ENCODE results near the gene KLF2. TPM values are rescaled to one million over a fixed set of nuclear protein-coding genes. Genes with fewer than 3 reads are reported as not detected.
A peak's percentile ranks its signal among the peaks of the same experiment; 100 is the strongest.
"Not testable (repeated sequence)": the region's sequence is repeated elsewhere in the genome, so short reads cannot be mapped to it uniquely, and the experiment has no call there.

The KLF2 gene
- 100 to 1,000 TPM; 386 to 393 TPM for total RNA-seq
- 100 to 1,000 TPM; 115 to 216 (median 166) TPM for polyA plus RNA-seq
- total RNA-seq, result 3.4 to 1,089 (median 200) reads per million in 6 experiments

DNA sequence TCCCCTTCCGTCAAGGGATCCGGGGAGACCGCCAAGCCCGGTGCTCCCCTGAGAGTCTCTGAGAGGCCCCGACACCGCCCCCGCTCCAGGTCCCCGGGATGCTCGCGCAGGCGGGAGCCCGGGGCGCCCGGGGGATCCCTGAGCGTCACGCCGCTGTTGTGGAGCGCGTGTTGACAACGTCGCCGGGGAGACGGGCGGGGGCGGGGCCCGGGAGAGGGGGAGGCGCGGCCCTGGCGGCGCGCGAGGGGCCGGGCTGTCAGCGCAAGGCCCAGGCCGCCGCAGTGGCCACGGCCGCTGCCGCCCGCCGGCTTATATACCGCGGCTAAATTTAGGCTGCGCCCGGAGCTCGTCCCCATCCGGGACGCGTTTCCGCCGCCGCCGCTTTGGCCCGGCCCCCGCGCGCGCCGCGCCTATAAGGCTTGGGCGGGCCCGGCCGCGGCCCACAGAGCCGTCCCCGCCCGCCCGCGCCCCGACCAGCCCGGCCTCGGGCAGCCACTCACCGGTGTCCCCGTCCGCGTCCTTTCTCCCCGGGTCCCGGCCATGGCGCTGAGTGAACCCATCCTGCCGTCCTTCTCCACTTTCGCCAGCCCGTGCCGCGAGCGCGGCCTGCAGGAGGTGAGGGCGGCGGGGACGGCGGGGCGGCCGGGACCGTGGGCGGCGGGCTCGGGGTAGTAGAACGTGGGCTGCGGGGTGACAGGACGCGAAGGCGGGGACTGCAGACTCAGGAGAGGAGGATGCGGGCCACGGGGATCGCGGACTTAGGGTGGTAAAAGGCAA lies at the start of gene KLF2:
Gene KLF2, plus strand, starts transcription at position 443 of the 777 bp plus-strand sequence. Its CDS starts 98 bp downstream, at position 541.
- Mint-ChIP-seq H3K36me3 (peaks cover 36 to 41% (median 38%) of the 10 kb centered on the region in 3 donors), H3K27me3 (peaks cover 0 to 11% (median 0%) of the 10 kb centered on the region in 5 donors), H3K27ac (peak within 1 kb of the TSS; percentile 74 to 100 (median 98)), H3K9me3 (peaks cover 0 to 13% (median 0%) of the 10 kb centered on the region in 9 donors), H3K4me3 (peak within 1 kb of the TSS; percentile 56 to 100 (median 82)), H3K4me1 (peaks cover 23 to 64% (median 56%) of the 10 kb centered on the region in 4 donors)
- POLR2A ChIA-PET, result interaction anchor here (0.5 to 32.2 kb wide), 45 partner anchors 9 to 488 kb away, joined by 3 to 4622 read pairs (median 5); partner anchors contain the start of genes AP1M1, FAM32A, HSH2D and RAB8A
- DNase-seq, result peak; percentile 91 to 98 (median 95)
- peak; percentile 58 to 67 for ATAC-seq

DNA sequence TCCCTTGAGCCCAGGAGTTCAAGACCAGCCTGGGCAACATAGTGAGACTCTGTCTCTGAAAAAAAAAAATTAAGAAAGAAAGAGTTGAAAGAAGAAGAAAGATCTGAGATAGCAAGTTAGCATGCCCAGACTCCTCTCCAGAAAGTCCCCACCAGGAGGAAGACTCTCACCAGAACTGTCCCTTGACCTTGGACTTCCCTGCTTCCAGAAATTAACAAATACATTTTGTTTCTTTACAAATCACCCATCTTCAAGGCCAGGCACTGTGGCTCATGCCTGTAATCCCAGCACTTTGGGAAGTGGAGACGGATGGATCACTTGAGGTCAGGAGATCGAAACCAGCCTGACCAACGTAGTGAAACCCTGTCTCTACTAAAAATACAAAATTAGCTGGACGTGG lies 44.3 kb upstream of the KLF2 start:
- POLR2A ChIA-PET, result interaction anchor here (0.7 to 0.8 kb wide), 2 partner anchors 14 to 44 kb away, joined by 4 read pairs; partner anchors contain the start of gene KLF2

DNA sequence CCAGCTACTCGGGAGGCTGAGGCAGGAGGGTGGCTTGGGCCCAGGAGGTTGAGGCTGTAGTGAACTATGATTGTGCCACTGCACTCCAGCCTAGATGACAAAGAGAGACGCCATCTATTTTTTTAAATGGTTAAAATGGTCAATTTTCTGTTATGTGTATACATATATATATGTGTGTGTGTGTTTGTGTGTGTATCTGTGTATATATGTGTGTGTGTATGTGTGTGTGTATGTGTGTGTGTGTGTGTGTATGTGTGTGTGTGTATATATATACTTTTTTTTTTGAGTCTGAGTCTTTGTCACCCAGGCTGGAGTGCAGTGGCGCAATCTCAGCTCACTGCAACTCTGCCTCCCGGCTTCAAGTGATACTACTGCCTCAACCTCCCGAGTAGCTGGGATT lies 42.9 kb upstream of the KLF2 start:
- Mint-ChIP-seq H3K27me3 (peaks cover 0 to 5% (median under 1%) of the 10 kb centered on the region in 5 donors), H3K4me3 (no peak overlapping the region), H3K4me1 (peaks cover 16 to 53% (median 39%) of the 10 kb centered on the region in 4 donors), H3K36me3 (no peaks in the 10 kb centered on the region), H3K9me3 (no peaks in the 10 kb centered on the region), H3K27ac (peak overlapping the region in 3 of 10 donors; percentile 6 to 84 (median 24))
- ATAC-seq (no peak), DNase-seq (no peak)
- POLR2A ChIA-PET, result interaction anchor here (0.9 to 1.3 kb wide), 2 partner anchors 18 to 101 kb away, joined by 3 to 4 read pairs; no protein-coding TSS in a partner anchor

More for the DNA sequence above, 44.3 kb upstream of the KLF2 start:
- Mint-ChIP-seq H3K9me3 (no peaks in the 10 kb centered on the region), H3K36me3 (no peaks in the 10 kb centered on the region), H3K4me3 (no peak overlapping the region), H3K4me1 (peaks cover 12 to 40% (median 29%) of the 10 kb centered on the region in 4 donors), H3K27me3 (peaks cover 0 to 2% (median 0%) of the 10 kb centered on the region in 5 donors), H3K27ac (peak overlapping the region in 6 of 10 donors; percentile 34 to 92 (median 57))
- no peak for DNase-seq
- ATAC-seq, result no peak

DNA sequence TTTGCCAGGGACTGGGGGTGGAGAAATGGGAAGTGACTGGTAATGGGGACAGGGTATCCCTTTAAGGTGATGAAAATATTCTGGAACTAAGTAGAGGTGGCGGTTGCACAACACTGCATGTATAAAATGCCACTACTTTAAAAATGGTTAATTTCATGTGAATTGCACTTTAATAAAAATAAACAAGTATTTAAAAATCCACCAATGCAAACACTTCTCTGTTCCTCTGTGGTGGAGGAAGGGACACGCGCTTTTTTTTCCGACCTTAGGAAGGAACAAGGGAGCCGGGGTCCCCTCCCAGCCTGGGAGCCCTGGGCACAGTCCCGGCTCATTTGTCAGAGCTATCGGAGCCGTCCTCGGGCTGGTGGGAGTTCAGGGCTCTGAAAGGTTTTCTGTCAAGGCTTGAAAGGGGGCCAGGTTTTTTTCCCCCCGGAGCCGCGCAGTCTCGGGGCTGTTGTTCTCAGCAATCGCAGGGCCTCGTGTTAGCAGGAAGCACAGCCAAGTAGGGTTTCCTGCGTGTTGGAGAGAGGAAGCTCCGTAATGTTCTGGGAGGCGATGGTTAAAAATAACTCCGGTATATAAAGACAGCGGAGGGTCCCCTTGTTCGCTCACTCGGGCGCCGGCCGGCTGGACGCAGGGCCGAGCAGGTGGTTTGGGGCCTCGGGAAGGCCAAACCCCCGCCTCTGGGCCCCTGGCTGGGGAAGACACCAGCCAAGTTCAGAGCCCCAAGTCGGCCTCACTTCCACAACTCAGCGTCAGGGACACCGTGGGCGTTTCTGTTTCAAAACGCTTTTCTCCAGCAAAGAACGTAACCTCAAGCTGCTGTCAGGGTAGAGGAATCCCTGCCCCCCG lies 41.2 kb upstream of the KLF2 start:
- peaks cover 0 to 12% (median 2%) of the 10 kb centered on the region in 5 donors for H3K27me3 Mint-ChIP-seq
- ATAC-seq (peak; percentile 85 to 88), DNase-seq (peak; percentile 27 to 79 (median 64))
- no peaks in the 10 kb centered on the region for H3K36me3 Mint-ChIP-seq
- peak overlapping the region; percentile 59 to 97 (median 92) for H3K27ac Mint-ChIP-seq
- no peaks in the 10 kb centered on the region for H3K9me3 Mint-ChIP-seq
- peaks cover 21 to 60% (median 44%) of the 10 kb centered on the region in 4 donors for H3K4me1 Mint-ChIP-seq
- peak overlapping the region; percentile 57 to 87 (median 76) for H3K4me3 Mint-ChIP-seq
- POLR2A ChIA-PET, result interaction anchor here (0.7 to 2.5 kb wide), 14 partner anchors 8 to 115 kb away, joined by 3 to 24 read pairs (median 5); partner anchors contain the start of genes AP1M1 and KLF2

DNA sequence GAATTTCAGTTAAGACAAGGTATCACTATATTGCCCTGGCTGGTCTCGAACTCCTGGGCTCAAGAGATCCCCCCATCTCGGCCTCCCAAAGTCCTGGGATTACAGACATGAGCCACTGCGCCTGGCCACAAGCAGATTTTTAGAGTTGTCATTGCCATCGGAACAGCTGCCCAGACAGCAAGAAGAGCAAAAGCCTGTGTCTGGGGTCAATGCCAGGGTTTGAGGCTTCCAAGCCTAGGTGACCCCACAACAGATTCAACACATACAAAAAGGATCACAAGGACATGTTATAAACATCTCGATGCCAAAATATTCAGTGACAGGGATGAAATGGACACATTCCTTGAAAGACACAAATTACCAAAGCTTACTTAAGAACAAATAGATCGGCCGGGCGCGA lies 40.1 kb upstream of the KLF2 start:
- H3K4me3 Mint-ChIP-seq, result peak overlapping the region in 9 of 10 donors; percentile 10 to 87 (median 66)

DNA sequence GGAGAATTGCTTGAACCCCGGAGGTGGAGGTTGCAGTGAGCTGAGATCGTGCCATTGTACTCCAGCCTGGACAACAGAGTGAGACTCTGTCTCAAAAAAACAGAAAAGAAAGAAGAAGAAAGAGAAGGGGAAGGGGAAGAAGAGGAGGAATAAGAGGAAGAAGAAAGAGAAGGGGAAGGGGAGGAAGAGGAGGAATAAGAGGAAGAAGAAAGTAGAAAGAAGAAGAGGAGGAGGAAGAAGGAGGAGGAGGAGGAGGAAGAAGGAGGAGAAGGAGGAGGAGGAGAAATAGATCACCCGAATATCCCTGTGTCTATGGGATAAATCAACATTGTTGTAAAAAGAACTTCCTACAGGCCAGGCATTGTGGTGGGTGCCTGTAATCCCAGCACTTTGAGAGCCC lies 39.5 kb upstream of the KLF2 start:
- POLR2A ChIA-PET, result interaction anchor here (0.6 to 2.5 kb wide), 6 partner anchors 9 to 42 kb away, joined by 3 to 24 read pairs (median 7); partner anchors contain the start of gene KLF2
- not testable (repeated sequence) for H3K9me3 Mint-ChIP-seq, H3K36me3 Mint-ChIP-seq, DNase-seq, ATAC-seq
- H3K4me3 Mint-ChIP-seq, result peak overlapping the region in 4 of 10 donors; percentile 7 to 76 (median 52)
- H3K27ac Mint-ChIP-seq, result peak overlapping the region in 4 of 10 donors; percentile 21 to 87 (median 52)
- peaks cover 21 to 62% (median 47%) of the 10 kb centered on the region in 4 donors for H3K4me1 Mint-ChIP-seq
- H3K27me3 Mint-ChIP-seq, result peaks cover 0 to 12% (median 2%) of the 10 kb centered on the region in 5 donors

More for the DNA sequence above, 40.1 kb upstream of the KLF2 start:
- Mint-ChIP-seq H3K27ac (peak overlapping the region; percentile 59 to 97 (median 90)), H3K4me1 (peaks cover 21 to 63% (median 48%) of the 10 kb centered on the region in 4 donors), H3K27me3 (peaks cover 0 to 12% (median 2%) of the 10 kb centered on the region in 5 donors), H3K36me3 (no peaks in the 10 kb centered on the region), H3K9me3 (no peaks in the 10 kb centered on the region)
- ATAC-seq, result no peak
- DNase-seq, result no peak
- POLR2A ChIA-PET, result interaction anchor here (0.7 to 2.5 kb wide), 13 partner anchors 9 to 92 kb away, joined by 3 to 24 read pairs (median 5); partner anchors contain the start of genes AP1M1 and KLF2

DNA sequence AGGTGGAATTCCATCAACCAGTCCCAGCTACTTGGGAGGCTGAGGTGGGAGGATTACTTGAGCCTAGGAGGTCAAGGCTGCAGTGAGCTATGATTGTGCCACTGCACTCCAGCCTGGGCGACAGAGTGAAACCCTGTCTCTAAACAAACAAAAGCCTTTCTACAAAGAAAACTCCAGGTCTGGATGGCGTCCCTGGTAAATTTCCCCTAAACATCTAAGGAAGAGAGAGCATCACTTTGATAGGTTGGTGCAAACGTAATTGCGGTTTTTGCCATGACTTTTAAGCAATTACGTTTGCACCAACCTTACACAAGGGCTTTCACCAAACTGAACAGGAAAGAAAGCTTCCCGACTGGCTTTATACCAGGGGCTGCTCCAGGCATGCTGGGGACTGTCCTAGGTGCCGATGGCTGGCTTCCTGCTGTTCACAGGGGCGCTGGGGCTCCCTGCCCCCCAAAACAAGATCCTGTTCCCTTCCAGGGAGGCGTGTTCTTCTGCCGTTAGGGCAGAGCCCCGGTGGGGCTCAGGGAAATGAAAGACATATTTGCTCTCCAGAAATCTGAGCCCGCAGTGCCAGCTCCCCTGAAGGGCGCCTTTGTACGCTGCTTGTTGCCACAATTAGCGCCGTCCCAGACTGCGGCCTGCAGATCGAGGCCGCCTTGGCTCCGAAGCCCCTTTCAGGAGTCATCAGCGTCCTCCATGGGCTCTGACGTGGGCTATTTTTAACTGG lies 38.7 kb upstream of the KLF2 start:
- H3K4me3 Mint-ChIP-seq, result peak overlapping the region; percentile 22 to 69 (median 47)

DNA sequence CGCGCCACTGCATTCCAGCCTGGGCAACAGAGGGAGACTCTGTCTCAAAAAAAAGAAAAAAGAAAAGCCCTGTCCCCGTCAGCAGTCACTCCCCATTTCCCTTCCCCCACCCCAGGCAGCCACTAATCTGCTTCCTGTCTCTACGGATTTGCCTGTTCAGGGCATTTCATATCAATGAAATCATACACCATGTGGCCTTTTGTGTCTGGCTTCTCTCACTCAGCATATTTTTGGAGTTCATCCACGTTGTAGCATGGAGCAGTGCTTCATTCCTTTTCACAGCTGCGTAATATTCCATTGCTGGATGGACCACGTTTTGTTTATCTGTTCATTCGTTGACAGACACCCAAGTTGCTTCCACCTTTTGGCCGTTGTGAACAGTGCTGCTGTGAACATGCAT lies 36.1 kb upstream of the KLF2 start:
- Mint-ChIP-seq H3K9me3 (no peaks in the 10 kb centered on the region), H3K27ac (peak overlapping the region in 1 of 10 donors; percentile 22), H3K36me3 (no peaks in the 10 kb centered on the region), H3K27me3 (peaks cover 0 to 12% (median 0%) of the 10 kb centered on the region in 5 donors), H3K4me3 (no peak overlapping the region), H3K4me1 (peaks cover 16 to 44% (median 34%) of the 10 kb centered on the region in 4 donors)
- ATAC-seq (no peak), DNase-seq (no peak)
- POLR2A ChIA-PET, result interaction anchor here (0.7 to 1.4 kb wide), 3 partner anchors 15 to 36 kb away, joined by 3 to 5 read pairs (median 5); partner anchors contain the start of gene KLF2

More for the DNA sequence above, 38.7 kb upstream of the KLF2 start:
- peak; percentile 26 to 34 for ATAC-seq
- peak in 5 of 10 donors; percentile 21 to 27 (median 26) for DNase-seq
- Mint-ChIP-seq H3K27ac (peak overlapping the region in 8 of 10 donors; percentile 48 to 90 (median 66)), H3K9me3 (no peaks in the 10 kb centered on the region), H3K27me3 (peaks cover 0 to 12% (median 0%) of the 10 kb centered on the region in 5 donors), H3K4me1 (peaks cover 23 to 57% (median 46%) of the 10 kb centered on the region in 4 donors), H3K36me3 (no peaks in the 10 kb centered on the region)
- POLR2A ChIA-PET, result interaction anchor here (0.6 to 1.8 kb wide), 5 partner anchors 10 to 40 kb away, joined by 3 to 10 read pairs (median 3); no protein-coding TSS in a partner anchor

DNA sequence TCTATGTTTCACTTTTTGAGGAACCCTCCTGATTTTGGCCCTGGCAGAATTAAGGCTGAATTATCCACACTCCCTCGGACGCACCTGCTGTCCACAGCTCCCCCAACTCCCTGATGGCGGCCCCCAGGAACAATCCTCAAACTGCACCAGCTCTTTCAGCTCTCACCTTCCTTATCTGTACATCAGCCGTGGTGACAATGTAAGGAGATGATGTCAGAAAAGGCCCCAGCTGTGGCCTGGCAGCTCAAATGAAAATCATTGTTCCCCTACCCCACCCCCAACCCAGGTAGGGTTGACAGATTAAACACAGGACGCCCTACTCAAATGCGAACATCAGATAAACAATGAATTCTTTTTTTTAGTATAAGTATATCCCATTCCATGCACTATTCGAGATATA lies 35.0 kb upstream of the KLF2 start:
- no peak for ATAC-seq
- no peak for DNase-seq
- H3K9me3 Mint-ChIP-seq, result no peaks in the 10 kb centered on the region
- H3K27ac Mint-ChIP-seq, result peak overlapping the region in 4 of 10 donors; percentile 25 to 74 (median 47)
- peak overlapping the region in 1 of 10 donors; percentile 39 for H3K4me3 Mint-ChIP-seq
- peaks cover 0 to 12% (median 0%) of the 10 kb centered on the region in 5 donors for H3K27me3 Mint-ChIP-seq
- POLR2A ChIA-PET, result interaction anchor here (1.1 kb wide), 1 partner anchor 21 kb away, joined by 3 read pairs; no protein-coding TSS in a partner anchor
- H3K36me3 Mint-ChIP-seq, result no peaks in the 10 kb centered on the region
- H3K4me1 Mint-ChIP-seq, result peaks cover 14 to 34% (median 27%) of the 10 kb centered on the region in 4 donors

DNA sequence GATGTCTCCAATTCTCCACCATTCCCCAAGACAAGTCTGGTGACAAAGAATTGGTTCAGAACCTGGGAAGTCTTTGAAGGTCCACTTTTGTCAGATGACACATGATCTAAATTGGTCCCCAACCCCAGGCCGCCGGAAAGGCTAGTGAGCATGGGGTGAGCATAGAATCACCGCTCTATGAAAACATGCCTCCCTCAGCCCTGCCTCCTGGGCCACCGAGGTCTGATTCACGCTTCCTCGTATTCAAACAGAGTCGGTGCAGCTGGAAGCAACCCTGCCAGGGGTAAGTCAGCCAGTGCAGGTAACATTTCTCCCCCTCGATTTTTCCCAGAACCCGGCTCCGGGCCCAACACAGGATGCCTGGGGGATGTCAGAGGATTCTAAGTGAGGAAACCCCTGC lies 33.9 kb upstream of the KLF2 start:
- Mint-ChIP-seq H3K4me1 (peaks cover 12 to 25% (median 20%) of the 10 kb centered on the region in 4 donors), H3K27me3 (peaks cover 0 to 12% (median 0%) of the 10 kb centered on the region in 5 donors), H3K4me3 (no peak overlapping the region), H3K36me3 (no peaks in the 10 kb centered on the region), H3K9me3 (no peaks in the 10 kb centered on the region), H3K27ac (peak overlapping the region in 1 of 10 donors; percentile 80)
- POLR2A ChIA-PET, result interaction anchor here (0.6 to 2.8 kb wide), 2 partner anchors 15 to 34 kb away, joined by 3 to 11 read pairs; partner anchors contain the start of gene KLF2
- ATAC-seq (no peak), DNase-seq (no peak)
